Coronary artery (tissue), 2 donors: Measurements from ENCODE around the gene ACAP3.

ENCODE experiments used
- DNase-seq: peaks from one replicate; pipeline ENCODE4 v3.0.0-alpha.2; 2017; ENCODE audit warnings: low spot score
- H3K27ac ChIP-seq, 2 donors: fragments of 200-600 bp; sonication (generic); one replicate each; pipeline ENCODE4 v1.5.1; 2016 to 2019
- H3K4me3 ChIP-seq: fragments of 200-600 bp; sonication (generic); 2 replicates; pipeline ENCODE4 v1.5.1; 2016; ENCODE audit warnings: mild to moderate bottlenecking, moderate library complexity
- CTCF ChIP-seq: fragments of 200-600 bp; sonication (generic); IDR thresholded peaks from one replicate; pipeline ENCODE4 v1.5.1; 2019; ENCODE audit warnings: antibody characterized with exemption

The ACAP3 gene

GRCh38 chr1:1302006-1302430 is 5.7 kb downstream of the ACAP3 start:
- TF ChIP-seq CTCF: no peak
- no peak overlapping the region for H3K4me3 ChIP-seq
- DNase-seq: no peak

GRCh38 chr1:1300352-1300739 is 7.4 kb downstream of the ACAP3 start:
- H3K27ac ChIP-seq: no peak overlapping the region

More at GRCh38 chr1:1302006-1302430, 5.7 kb downstream of the ACAP3 start:
- no peak overlapping the region for H3K27ac ChIP-seq

GRCh38 chr1:1299686-1300351 is 7.9 kb downstream of the ACAP3 start:
- H3K27ac ChIP-seq: no peak overlapping the region
- DNase-seq: no peak
- no peak for TF ChIP-seq CTCF
- no peak overlapping the region for H3K4me3 ChIP-seq

More at GRCh38 chr1:1300352-1300739, 7.4 kb downstream of the ACAP3 start:
- DNase-seq: no peak
- no peak for TF ChIP-seq CTCF
- no peak overlapping the region for H3K4me3 ChIP-seq

GRCh38 chr1:1298861-1299685 is 8.7 kb downstream of the ACAP3 start:
- Histone ChIP-seq H3K27ac (no peak overlapping the region), H3K4me3 (no peak overlapping the region)
- no peak for DNase-seq
- no peak for TF ChIP-seq CTCF

- DNase-seq: no peak
- TF ChIP-seq CTCF: no peak
- Histone ChIP-seq H3K27ac (no peak overlapping the region), H3K4me3 (no peak overlapping the region)
Observed at GRCh38 chr1:1297802-1298424, 9.8 kb downstream of the ACAP3 start.

- no peak for DNase-seq
- Histone ChIP-seq H3K27ac (no peak overlapping the region), H3K4me3 (no peak overlapping the region)
- TF ChIP-seq CTCF: no peak
Observed at GRCh38 chr1:1296070-1297061, 11.4 kb downstream of the ACAP3 start.
